Liver (tissue), 9 donors: Measurements from ENCODE around the gene B9D2. TPM values are rescaled to one million over a fixed set of nuclear protein-coding genes. Genes with fewer than 3 reads are reported as not detected.

Source experiments
- DNase-seq: peaks from one replicate; pipeline ENCODE4 v3.0.0-alpha.2; 2017; ENCODE audit warnings: low spot score
- H3K27ac ChIP-seq, 2 donors: one replicate each; pipeline ENCODE4 v1.7.0; 2013; ENCODE audit warnings: inconsistent platforms in 2 of 2, low read length in 2 of 2, control low read depth in 1 of 2, low read depth in 1 of 2, mild to moderate bottlenecking in 1 of 2
- H3K27me3 ChIP-seq, 4 donors: one replicate each; pipeline versions ENCODE4 v1.6.1 to v1.7.0; 2013; ENCODE audit warnings: low read length in 3 of 4, inconsistent platforms in 1 of 4, mild to moderate bottlenecking in 1 of 4, moderate library complexity in 1 of 4; ENCODE audit not compliant: control insufficient read depth in 4 of 4, insufficient read depth in 4 of 4
- H3K36me3 ChIP-seq, 4 donors: one replicate each; pipeline versions ENCODE4 v1.6.1 to v1.7.0; 2013; ENCODE audit warnings: low read length in 3 of 4, mild to moderate bottlenecking in 3 of 4, low read depth in 1 of 4, moderate library complexity in 1 of 4; ENCODE audit not compliant: control insufficient read depth in 4 of 4, insufficient read depth in 3 of 4
- H3K4me1 ChIP-seq, 4 donors: one replicate each; pipeline versions ENCODE4 v1.6.1 to v1.7.0; 2013; ENCODE audit warnings: low read length in 3 of 4, mild to moderate bottlenecking in 3 of 4, moderate library complexity in 1 of 4; ENCODE audit not compliant: control insufficient read depth in 4 of 4, insufficient read depth in 4 of 4
- H3K4me3 ChIP-seq, 3 donors: one replicate each; pipeline versions ENCODE4 v1.6.1 to v1.7.0; 2013; ENCODE audit warnings: low read length in 3 of 3, control low read depth in 1 of 3, low read depth in 1 of 3, mild to moderate bottlenecking in 1 of 3
- H3K9ac ChIP-seq, 2 donors: one replicate each; pipeline ENCODE4 v1.7.0; 2013; ENCODE audit warnings: low read length in 2 of 2, mild to moderate bottlenecking in 2 of 2, moderate library complexity in 2 of 2, control low read depth in 1 of 2, low read depth in 1 of 2
- H3K9me3 ChIP-seq, 4 donors: one replicate each; pipeline versions ENCODE4 v1.6.1 to v1.7.0; 2013; ENCODE audit warnings: low read length in 3 of 4; ENCODE audit not compliant: control insufficient read depth in 4 of 4
- EGR1 ChIP-seq, 2 donors: IDR thresholded peaks; 2 replicates each; pipeline ENCODE4 v1.6.1; 2016 to 2018; ENCODE audit warnings: antibody characterized with exemption in 2 of 2, low read depth in 2 of 2
- FOXA1 ChIP-seq: IDR thresholded peaks from 2 replicates; pipeline ENCODE4 v1.6.1; 2016; ENCODE audit warnings: antibody characterized with exemption
- FOXA2 ChIP-seq: IDR thresholded peaks from 2 replicates; pipeline ENCODE4 v1.6.1; 2016; ENCODE audit warnings: antibody characterized with exemption
- GABPA ChIP-seq, 2 donors: IDR thresholded peaks in 1 of 2; conservative IDR thresholded peaks in 1 of 2; 2 replicates each; pipeline ENCODE4 v1.6.1; 2016; ENCODE audit warnings: antibody characterized with exemption in 2 of 2, mild to moderate bottlenecking in 1 of 2, moderate library complexity in 1 of 2
- HNF4A ChIP-seq, 2 donors: conservative IDR thresholded peaks; 2 replicates each; pipeline ENCODE4 v1.6.1; 2016; ENCODE audit warnings: antibody characterized with exemption in 2 of 2, mild to moderate bottlenecking in 2 of 2
- HNF4G ChIP-seq: IDR thresholded peaks from 2 replicates; pipeline ENCODE4 v1.6.1; 2016; ENCODE audit warnings: antibody characterized with exemption
- JUND ChIP-seq, 2 donors: IDR thresholded peaks; 2 replicates each; pipeline ENCODE4 v1.6.1; 2016; ENCODE audit warnings: antibody characterized with exemption in 2 of 2
- NR2F2 ChIP-seq: IDR thresholded peaks from 2 replicates; pipeline ENCODE4 v1.6.1; 2016; ENCODE audit warnings: antibody characterized with exemption
- RAD21 ChIP-seq, 2 donors: IDR thresholded peaks; 2 replicates each; pipeline ENCODE4 v1.6.1; 2016; ENCODE audit warnings: antibody characterized with exemption in 2 of 2, mild to moderate bottlenecking in 2 of 2
- RXRA ChIP-seq, 2 donors: IDR thresholded peaks; 2 replicates each; pipeline ENCODE4 v1.6.1; 2017 to 2018; ENCODE audit warnings: antibody characterized with exemption in 2 of 2, mild to moderate bottlenecking in 1 of 2
- SP1 ChIP-seq: IDR thresholded peaks from 2 replicates; pipeline ENCODE4 v1.6.1; 2018; ENCODE audit warnings: antibody characterized with exemption, mild to moderate bottlenecking
- TAF1 ChIP-seq: conservative IDR thresholded peaks from 2 replicates; pipeline ENCODE4 v1.6.1; 2016; ENCODE audit warnings: antibody characterized with exemption, mild to moderate bottlenecking
- YY1 ChIP-seq: IDR thresholded peaks from 2 replicates; pipeline ENCODE4 v1.6.1; 2016; ENCODE audit warnings: antibody characterized with exemption, mild to moderate bottlenecking
- WGBS: extraction: QIAGEN DNeasy Blood & Tissue Kit; methylation state at CpG from one replicate; pipeline ENCODE4 v1.1.7; 2013; 5-methylcytosine and 5-hydroxymethylcytosine counted together
- polyA plus RNA-seq, 2 donors: library from polyadenylated mRNA; stranded (reverse) in 1 of 2; unstranded in 1 of 2; fragments of 200-250 nt in 1 of 2; fragments of >200 nt in 1 of 2; fragmentation: Nextera tagmentation in 1 of 2; extraction: Ambion mirVana in 1 of 2; gene quantifications; one replicate each; pipeline versions ENCODE4 v1.2.1 to v1.2.3, GENCODE V29; 2013 to 2015
- total RNA-seq, 2 donors: library from RNA; depleted of rRNA; stranded (reverse); fragments of >200 nt; gene quantifications; one replicate each; pipeline ENCODE4 v1.2.3, GENCODE V29; 2014
- TF ChIP-seq, protein P1 (sequence below): IDR thresholded peaks from 2 replicates; pipeline ENCODE4 v1.6.1; 2016; ENCODE audit warnings: antibody characterized with exemption
- TF ChIP-seq, protein P2 (sequence below): IDR thresholded peaks from 2 replicates; pipeline ENCODE4 v1.6.1; 2016; ENCODE audit warnings: antibody characterized with exemption, mild to moderate bottlenecking
- TF ChIP-seq, protein P3 (sequence below): IDR thresholded peaks from 2 replicates; pipeline ENCODE4 v1.6.1; 2016; ENCODE audit warnings: antibody characterized with exemption
- TF ChIP-seq, protein P4 (sequence below): fragments of 150-350 bp; IDR thresholded peaks from 2 replicates; pipeline ENCODE4 v1.5.1; 2017; ENCODE audit warnings: improper control_type of control experiment, low read depth, low read length; ENCODE audit not compliant: missing input control
- TF ChIP-seq, protein P5 (sequence below): IDR thresholded peaks from 2 replicates; pipeline ENCODE4 v1.6.1; 2016; ENCODE audit warnings: antibody characterized with exemption
- donor health status: healthy.
- donor health status: healthy.
- donor health status: healthy.
- donor health status: healthy.
- donor health status: healthy.

The B9D2 gene
- total and polyA plus RNA-seq, 4 donors = 2.4 to 3.7 (median 3.0) TPM

DNA sequence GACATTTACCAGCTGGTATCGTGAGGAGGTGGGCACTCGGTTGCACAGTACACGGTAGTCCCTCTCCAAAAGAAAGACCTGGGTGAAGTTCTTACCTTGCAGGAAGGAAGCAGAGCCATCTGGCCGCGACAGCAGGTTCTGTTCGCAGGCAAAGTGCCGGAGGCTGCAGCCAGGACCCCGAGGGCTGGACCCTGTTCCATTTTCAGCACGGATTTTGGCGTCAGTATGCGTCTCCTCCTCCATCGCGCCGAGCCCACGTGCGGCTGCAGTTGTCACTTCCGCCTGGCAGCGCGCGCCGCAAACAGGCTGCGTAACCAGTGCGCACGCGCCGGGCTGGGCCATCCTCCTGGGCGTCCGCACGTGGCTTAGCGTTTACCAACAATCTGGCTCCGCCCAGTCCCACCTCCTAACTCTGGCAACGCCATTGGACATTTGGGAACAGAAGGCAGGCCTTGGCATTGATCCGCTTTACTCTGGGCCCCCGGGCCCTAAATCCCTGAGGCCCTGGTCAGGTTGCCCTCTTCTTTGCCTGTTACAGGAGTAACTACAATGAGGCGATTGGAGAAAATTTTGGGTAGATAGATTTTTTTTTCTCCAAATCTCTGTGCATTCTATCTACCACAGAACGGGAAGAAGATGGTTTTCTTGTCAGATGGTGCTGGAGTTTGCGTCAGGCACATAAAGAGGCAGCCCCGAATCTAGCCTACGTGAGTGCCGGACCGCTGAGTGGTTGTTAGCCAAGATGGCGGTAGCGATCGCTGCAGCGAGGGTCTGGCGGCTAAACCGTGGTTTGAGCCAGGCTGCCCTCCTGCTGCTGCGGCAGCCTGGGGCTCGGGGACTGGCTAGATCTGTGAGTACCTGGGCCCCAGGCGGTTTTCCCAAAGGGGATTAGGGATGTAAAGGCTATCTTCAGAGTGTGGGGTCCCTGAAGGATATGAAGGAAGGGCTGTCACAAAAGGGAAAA is 33.4 kb upstream of the B9D2 start, which contains the start of the genes BCKDHA and EXOSC5:
Gene BCKDHA (plus strand): TSS at position 733 of the 964 bp plus-strand sequence. CDS start 10 bp downstream, at position 743.
Gene EXOSC5 (minus strand): TSS at position 274 of the 964 bp plus-strand sequence. CDS start 31 bp downstream, at position 243.
- peak; percentile 97 for DNase-seq
- no peaks in the 10 kb centered on the region for H3K36me3 ChIP-seq
- H3K9me3 ChIP-seq = no peaks in the 10 kb centered on the region
- H3K4me3 ChIP-seq = peak within 1 kb of the TSS; percentile 84 to 99 (median 96)
- peak within 1 kb of the TSS; percentile 94 to 98 for H3K9ac ChIP-seq
- TF ChIP-seq TAF1 (no peak), JUND (IDR thresholded peaks at IDR 0.05) (no peak), FOXA1 (peak; percentile 35), YY1 (peak; percentile 98), GABPA (IDR thresholded peaks at IDR 0.05 in 1 of 2, conservative IDR thresholded peaks at IDR 0.05 in 1 of 2) (peak in 1 of 2 donors; percentile 88), EGR1 (IDR thresholded peaks at IDR 0.05; ENCODE audit: low read depth in 2 of 2) (peak in 1 of 2 donors; percentile 47), NR2F2 (no peak), HNF4A (conservative IDR thresholded peaks at IDR 0.05) (no peak), RAD21 (IDR thresholded peaks at IDR 0.05) (peak; percentile 3 to 32), RXRA (IDR thresholded peaks at IDR 0.05) (no peak), FOXA2 (no peak), HNF4G (no peak), SP1 (peak; percentile 90)
- TF ChIP-seq, protein P1, sequence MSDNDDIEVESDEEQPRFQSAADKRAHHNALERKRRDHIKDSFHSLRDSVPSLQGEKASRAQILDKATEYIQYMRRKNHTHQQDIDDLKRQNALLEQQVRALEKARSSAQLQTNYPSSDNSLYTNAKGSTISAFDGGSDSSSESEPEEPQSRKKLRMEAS = peak; percentile 99
- TF ChIP-seq, protein P2, sequence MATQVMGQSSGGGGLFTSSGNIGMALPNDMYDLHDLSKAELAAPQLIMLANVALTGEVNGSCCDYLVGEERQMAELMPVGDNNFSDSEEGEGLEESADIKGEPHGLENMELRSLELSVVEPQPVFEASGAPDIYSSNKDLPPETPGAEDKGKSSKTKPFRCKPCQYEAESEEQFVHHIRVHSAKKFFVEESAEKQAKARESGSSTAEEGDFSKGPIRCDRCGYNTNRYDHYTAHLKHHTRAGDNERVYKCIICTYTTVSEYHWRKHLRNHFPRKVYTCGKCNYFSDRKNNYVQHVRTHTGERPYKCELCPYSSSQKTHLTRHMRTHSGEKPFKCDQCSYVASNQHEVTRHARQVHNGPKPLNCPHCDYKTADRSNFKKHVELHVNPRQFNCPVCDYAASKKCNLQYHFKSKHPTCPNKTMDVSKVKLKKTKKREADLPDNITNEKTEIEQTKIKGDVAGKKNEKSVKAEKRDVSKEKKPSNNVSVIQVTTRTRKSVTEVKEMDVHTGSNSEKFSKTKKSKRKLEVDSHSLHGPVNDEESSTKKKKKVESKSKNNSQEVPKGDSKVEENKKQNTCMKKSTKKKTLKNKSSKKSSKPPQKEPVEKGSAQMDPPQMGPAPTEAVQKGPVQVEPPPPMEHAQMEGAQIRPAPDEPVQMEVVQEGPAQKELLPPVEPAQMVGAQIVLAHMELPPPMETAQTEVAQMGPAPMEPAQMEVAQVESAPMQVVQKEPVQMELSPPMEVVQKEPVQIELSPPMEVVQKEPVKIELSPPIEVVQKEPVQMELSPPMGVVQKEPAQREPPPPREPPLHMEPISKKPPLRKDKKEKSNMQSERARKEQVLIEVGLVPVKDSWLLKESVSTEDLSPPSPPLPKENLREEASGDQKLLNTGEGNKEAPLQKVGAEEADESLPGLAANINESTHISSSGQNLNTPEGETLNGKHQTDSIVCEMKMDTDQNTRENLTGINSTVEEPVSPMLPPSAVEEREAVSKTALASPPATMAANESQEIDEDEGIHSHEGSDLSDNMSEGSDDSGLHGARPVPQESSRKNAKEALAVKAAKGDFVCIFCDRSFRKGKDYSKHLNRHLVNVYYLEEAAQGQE = no peak
- TF ChIP-seq, protein P3, sequence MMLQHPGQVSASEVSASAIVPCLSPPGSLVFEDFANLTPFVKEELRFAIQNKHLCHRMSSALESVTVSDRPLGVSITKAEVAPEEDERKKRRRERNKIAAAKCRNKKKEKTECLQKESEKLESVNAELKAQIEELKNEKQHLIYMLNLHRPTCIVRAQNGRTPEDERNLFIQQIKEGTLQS = no peak
- TF ChIP-seq, protein P4, sequence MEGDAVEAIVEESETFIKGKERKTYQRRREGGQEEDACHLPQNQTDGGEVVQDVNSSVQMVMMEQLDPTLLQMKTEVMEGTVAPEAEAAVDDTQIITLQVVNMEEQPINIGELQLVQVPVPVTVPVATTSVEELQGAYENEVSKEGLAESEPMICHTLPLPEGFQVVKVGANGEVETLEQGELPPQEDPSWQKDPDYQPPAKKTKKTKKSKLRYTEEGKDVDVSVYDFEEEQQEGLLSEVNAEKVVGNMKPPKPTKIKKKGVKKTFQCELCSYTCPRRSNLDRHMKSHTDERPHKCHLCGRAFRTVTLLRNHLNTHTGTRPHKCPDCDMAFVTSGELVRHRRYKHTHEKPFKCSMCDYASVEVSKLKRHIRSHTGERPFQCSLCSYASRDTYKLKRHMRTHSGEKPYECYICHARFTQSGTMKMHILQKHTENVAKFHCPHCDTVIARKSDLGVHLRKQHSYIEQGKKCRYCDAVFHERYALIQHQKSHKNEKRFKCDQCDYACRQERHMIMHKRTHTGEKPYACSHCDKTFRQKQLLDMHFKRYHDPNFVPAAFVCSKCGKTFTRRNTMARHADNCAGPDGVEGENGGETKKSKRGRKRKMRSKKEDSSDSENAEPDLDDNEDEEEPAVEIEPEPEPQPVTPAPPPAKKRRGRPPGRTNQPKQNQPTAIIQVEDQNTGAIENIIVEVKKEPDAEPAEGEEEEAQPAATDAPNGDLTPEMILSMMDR = peak; percentile 10
- TF ChIP-seq, protein P5, sequence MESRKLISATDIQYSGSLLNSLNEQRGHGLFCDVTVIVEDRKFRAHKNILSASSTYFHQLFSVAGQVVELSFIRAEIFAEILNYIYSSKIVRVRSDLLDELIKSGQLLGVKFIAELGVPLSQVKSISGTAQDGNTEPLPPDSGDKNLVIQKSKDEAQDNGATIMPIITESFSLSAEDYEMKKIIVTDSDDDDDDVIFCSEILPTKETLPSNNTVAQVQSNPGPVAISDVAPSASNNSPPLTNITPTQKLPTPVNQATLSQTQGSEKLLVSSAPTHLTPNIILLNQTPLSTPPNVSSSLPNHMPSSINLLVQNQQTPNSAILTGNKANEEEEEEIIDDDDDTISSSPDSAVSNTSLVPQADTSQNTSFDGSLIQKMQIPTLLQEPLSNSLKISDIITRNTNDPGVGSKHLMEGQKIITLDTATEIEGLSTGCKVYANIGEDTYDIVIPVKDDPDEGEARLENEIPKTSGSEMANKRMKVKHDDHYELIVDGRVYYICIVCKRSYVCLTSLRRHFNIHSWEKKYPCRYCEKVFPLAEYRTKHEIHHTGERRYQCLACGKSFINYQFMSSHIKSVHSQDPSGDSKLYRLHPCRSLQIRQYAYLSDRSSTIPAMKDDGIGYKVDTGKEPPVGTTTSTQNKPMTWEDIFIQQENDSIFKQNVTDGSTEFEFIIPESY = peak; percentile 77
- H3K4me1 ChIP-seq = peaks cover 2 to 26% (median 16%) of the 10 kb centered on the region in 4 donors
- H3K27ac ChIP-seq = peak within 1 kb of the TSS; percentile 92 to 98
- no peaks in the 10 kb centered on the region for H3K27me3 ChIP-seq
- under 1% methylated on average over 50 of the region's 50 CpGs for WGBS
